Muscle of back (tissue), 11 donors: ENCODE data around the gene ABL2. TPM values are rescaled to one million over a fixed set of nuclear protein-coding genes. Genes with fewer than 3 reads are reported as not detected.
"Not testable (repeated sequence)": the region's sequence is repeated elsewhere in the genome, so short reads cannot be mapped to it uniquely, and the experiment has no call there.

Experiments used
- DNase-seq, 3 donors: peaks; one replicate each; pipeline versions ENCODE4 v3.0.0 to v3.0.0-alpha.2; 2013
- polyA plus RNA-seq, 10 donors: library from polyadenylated mRNA; unstranded; fragments of 120-200 nt; gene quantifications; one replicate each; pipeline ENCODE4 v1.2.1, GENCODE V29; 2013; ENCODE audit not compliant: insufficient read length in 10 of 10

ABL2 gene
- polyA plus RNA-seq, 10 donors, result 6.1 to 9.5 (median 8.1) TPM

DNA sequence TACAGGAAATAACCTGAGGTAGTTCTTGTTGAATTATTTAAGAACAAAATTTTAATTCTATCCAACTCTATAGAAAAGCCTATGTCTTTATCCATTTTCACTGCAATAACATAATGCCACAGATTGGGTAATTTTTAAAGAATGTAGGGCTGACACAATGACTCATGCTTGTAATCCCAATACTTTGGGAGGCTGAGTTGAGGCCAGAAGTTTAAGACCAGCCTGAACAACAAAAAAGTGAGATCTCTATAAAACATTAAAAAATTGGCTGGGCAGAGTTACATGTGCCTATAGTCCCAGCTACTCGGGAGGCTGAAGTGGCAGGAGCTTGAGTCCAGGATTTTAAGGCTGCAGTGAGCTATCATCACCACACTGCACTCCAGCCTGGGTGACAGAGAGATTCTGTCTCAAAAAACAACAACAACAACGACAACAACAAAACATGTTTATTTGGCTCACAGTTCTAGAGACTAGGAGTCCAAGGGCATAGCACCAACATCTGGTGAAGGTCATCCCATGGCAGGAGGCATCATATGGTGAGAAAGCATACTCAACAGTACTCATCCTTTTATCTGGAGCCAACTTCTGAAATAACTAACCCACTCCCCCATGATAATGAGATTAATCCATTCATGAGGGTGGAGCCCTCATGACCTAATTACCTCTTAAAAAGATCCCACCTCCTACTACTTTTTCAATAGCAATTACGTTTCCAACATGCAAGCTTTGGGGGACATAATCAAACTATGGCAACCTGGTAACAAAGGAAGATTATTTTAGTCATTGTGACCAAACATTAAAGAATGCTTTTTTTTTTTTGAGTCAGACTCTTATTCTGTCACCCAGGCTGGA, 59.6 kb downstream of the ABL2 start:
- no peak for DNase-seq

- DNase-seq, result no peak
These were observed 60.9 kb downstream of the ABL2 start for GRCh38 chr1:179168536-179168935.

- DNase-seq, result no peak
These were observed 61.5 kb downstream of the ABL2 start for GRCh38 chr1:179167955-179168354.

GRCh38 chr1:179167418-179167777, 62.1 kb downstream of the ABL2 start:
- no peak for DNase-seq

DNA sequence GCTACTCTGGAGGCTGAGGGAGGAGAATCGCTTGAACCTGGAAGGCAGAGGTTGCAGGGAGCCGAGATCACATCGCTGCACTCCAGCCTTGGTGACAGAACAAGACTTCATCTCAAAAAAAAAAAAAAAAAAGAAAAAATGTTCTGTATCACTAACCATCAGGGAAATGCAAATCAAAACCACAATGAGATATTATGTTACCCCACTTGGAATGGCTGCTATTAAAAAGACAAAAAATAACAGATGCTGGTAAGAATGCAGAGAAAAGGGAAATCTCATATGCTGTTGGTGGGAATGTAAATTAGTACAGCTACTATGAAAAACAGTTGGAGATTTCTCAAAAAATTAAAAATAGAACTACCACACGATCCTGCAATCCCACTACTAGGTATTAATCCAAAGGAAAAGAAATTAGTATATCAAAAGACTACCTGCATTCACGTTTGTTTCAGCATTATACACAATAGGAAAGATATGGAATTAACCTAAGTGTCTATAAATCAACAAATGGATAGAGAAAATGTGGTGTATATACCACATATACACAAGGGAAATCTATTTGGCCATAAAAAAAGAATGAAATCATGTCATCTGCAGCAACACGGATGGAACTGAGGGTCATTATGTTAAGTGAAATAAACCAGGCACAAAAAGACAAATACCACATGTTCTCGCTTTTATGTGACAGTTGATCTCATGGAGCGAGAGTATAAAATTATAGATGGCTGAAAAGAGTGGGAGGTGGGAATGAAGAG, 62.6 kb downstream of the ABL2 start:
- no peak for DNase-seq

DNA sequence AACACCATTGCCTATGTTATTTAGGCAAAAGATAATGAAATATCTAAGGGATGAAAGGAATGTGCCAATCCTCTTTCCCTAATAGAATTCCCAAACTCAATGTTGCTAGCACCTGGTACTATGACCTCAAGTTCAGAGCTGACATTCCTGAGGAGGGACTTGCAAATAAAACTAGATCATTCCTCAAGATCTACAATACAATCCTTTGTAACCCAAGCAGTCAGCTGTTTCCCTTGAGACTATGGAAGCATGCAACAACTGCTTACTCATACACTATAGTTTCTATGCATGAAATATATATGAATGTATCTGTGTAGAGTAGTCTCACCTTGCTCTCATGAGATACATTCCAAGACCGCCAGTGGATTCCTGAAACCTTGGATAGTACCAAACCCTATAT, 65.0 kb downstream of the ABL2 start:
- peak in 2 of 3 donors; percentile 20 to 76 for DNase-seq

GRCh38 chr1:179156708-179157107, 72.8 kb downstream of the ABL2 start:
- no peak for DNase-seq

- DNase-seq, result no peak
These were observed 73.5 kb downstream of the ABL2 start for GRCh38 chr1:179156026-179156425.

DNA sequence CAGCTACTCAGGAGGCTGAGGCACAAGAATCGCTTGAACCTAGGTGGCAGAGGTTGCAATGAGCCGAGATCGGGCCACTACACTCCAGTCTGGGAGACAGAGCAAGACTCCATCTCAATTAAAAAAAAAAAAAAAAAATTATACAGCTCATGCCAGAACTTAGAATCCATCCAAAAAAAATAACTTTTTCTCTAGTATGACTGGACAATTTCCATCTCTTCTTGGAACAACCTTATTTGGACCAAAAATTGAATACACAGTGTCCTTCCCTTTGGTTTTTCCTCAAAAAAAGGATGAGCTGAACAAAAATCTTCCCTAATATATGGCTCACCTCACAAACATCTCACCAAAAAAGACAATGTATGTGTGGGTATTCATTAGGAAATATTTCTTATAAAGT, 73.9 kb downstream of the ABL2 start:
- peak in 2 of 3 donors; percentile 54 to 73 for DNase-seq

- no peak for DNase-seq
These were observed 75.0 kb downstream of the ABL2 start for GRCh38 chr1:179154437-179154836.

GRCh38 chr1:179153217-179153616, 76.3 kb downstream of the ABL2 start:
- DNase-seq, result peak in 1 of 3 donors; percentile 57

- no peak for DNase-seq
These were observed 77.4 kb downstream of the ABL2 start for GRCh38 chr1:179151908-179152682.

DNA sequence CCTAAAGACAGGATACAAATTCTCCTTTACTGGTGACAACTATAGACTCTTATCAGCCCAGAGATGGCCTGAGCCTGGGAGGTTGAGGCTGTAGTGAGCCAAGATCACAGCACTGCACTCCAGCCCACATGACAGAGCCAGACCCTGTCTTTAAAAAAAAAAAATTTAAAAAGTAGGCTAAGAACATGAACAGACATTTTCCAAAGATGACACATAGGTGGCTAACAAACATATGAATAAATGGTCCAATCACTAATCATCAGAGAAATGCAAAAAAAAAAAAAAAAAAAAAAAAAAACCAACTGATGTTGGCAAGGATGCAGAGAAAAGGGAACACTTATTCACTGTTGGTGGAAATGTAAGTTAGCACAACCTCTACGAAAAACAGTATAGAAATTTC, 82.6 kb downstream of the ABL2 start:
- no peak for DNase-seq

GRCh38 chr1:179146476-179146875, 83.0 kb downstream of the ABL2 start:
- no peak for DNase-seq

GRCh38 chr1:179145521-179145920, 84.0 kb downstream of the ABL2 start:
- no peak for DNase-seq

- DNase-seq, result no peak
These were observed 84.9 kb downstream of the ABL2 start for GRCh38 chr1:179144626-179145025.

GRCh38 chr1:179143322-179143721, 86.2 kb downstream of the ABL2 start:
- DNase-seq, result peak; percentile 44 to 90 (median 60)

GRCh38 chr1:179142889-179143299, 86.6 kb downstream of the ABL2 start:
- DNase-seq, result peak; percentile 68 to 95 (median 78)

DNA sequence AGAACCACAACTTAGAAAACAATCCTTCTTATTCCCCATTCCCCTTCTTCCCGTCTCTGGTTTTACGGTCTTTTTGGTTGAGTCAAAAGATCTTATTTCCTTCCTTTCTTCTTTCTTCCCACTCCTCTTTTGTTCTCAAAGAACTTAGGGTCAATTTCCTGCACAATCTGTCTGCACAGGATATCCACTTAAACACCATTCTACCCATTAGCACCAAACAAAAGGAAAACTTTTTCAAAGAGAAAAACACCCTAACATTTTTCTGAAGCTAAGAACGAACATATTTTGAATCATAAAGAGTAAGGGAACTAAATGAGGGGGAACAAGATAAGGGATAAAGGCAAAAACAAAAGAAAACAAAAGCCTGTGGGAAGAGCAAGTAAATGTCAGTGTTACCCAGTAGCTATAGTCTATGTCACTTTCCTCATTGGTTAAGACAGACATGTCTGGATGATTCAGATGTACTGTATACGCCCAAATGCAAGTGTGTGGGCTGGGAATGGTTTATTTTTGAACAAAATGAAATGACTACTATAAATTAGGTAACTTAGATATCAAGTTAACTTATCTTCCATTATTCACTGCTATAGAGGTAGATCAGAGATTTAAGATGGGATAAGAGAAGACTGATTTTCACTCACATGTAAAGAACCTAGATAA, 87.8 kb downstream of the ABL2 start:
- peak in 1 of 3 donors; percentile 58 for DNase-seq

DNA sequence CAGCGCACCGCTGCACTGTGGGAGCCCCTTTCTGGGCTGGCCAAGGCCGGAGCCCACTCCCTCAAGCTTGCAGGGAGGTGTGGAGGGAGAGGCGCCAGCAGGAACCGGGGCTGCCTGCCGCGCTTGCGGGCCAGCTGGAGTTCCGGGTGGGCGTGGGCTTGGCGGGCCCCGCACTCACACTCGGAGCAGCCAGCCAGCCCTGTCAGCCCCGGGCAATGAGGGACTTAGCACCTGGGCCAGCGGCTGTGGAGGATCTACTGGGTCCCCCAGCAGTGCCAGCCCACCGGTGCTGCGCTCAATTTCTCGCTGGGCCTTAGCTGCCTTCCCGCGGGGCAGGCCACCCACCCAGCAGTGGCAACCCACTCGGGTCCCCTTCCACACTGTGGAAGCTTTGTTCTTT, 90.7 kb downstream of the ABL2 start:
- not testable (repeated sequence) for DNase-seq

DNA sequence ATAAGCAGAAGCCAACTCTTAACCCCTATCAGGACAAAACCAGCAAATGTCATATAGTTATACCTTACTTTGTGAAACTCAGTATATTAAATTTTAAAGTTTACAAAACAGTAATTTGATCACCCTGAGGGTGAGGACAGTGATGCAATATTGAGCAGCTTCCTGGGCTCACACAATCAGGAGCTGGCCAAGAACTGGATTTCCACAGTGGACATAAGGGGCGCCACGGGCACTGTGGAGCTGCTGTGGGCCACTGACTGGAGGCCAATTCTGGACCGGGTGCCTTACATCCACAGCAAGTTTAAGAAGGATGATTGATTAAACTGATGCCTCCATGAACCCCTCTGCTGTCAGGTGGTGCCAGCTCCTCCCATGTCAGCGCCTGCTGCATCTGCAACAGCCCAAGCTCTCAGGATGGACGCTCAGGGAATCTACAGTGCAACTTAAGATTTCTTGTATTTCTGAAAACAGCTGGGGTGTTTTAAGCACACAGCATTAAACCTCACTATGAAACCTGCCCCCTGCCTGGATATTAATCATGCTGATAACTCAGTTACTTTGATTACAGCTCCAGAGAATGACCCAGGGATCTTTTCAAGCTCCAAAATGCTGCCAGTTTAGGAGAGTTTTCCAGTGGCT, 91.7 kb downstream of the ABL2 start:
- no peak for DNase-seq
